ENCODE data around the gene VSIG2.

- TF ChIP-seq REST (IDR thresholded peaks at IDR 0.05; ENCODE audit: insufficient read depth in 1 of 2, low read depth in 2 of 2, low read length in 2 of 2): no peak
- TF ChIP-seq POLR2AphosphoS5 (IDR thresholded peaks at IDR 0.05; ENCODE audit: low read depth, low read length): no peak
- no peak for TF ChIP-seq TAF1 (IDR thresholded peaks at IDR 0.05; ENCODE audit: borderline replicate concordance, insufficient read depth, low read length)
Observed at GRCh38 chr11:124798991-124799347, 46.9 kb upstream of the VSIG2 start.

All from PFSK-1 (cell line).